A673 (cell line): ENCODE results near the gene LIMCH1.

Experiments used
- CTCF ChIP-seq: fragments of 300-800, 200-600 bp; sonication (generic); conservative IDR thresholded peaks from 2 replicates; pipeline ENCODE4 v1.5.1; 2017; ENCODE audit warnings: low read depth, mild to moderate bottlenecking, antibody characterized with exemption, low read length, moderate library complexity, mixed read lengths
- EZH2 ChIP-seq: fragments of 200-600 bp; sonication (generic); IDR thresholded peaks from 2 replicates; pipeline ENCODE4 v1.6.1; 2017; ENCODE audit warnings: borderline replicate concordance, low read depth, mild to moderate bottlenecking, mixed read lengths, antibody characterized with exemption, low read length; ENCODE audit not compliant: poor library complexity, severe bottlenecking

- TF ChIP-seq CTCF (no peak), EZH2 (no peak)
These were observed 75.4 kb downstream of the LIMCH1 start for GRCh38 chr4:41613386-41613785.
